Measurements from ENCODE around the gene TLR10.
"Not testable (repeated sequence)": the region's sequence is repeated elsewhere in the genome, so short reads cannot be mapped to it uniquely, and the experiment has no call there.

TLR10 gene

DNA sequence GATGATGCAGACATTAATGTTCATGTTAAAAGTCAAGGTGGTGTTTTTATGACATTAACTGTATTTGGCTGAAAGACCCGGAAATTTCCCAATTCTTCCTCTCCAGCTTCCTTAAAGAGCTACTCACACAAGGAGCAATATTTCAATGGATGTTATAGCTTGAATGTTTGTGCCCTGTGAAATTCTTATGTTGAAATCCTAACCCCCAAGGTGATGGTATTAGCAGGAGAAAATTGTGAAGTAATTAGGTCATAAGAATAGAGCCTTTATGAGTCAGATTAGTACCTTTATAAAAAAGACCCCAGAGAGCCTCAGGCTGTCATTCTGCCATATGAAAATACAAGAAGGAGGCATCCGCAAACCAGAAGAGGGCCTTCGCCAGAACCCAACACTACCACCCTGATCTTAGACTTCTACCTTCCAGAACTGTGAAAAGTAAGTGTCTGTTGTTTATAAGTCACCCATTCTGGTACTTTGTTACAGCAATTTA, 18.2 kb upstream of the TLR10 start:
- no peak for DNase-seq (ENCODE audit: low spot score)

DNA sequence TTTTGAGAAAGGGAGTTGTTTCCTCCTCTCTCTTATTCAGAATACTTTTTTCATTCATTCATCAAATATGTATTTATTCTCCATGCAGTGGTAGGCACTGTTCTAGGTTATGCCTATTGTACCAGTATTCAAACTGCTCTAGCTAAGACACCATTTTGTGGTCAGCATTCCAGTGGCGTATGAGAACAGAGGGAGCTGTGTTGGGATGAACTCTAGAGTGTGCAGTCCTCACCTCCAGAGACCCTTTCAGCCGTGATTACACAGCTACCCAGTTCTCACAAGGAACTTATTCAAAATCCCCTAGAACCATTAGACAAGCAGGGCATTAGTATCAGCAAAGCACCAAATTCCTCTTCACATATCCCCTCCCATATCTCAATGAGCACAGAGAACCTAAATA, 17.6 kb upstream of the TLR10 start:
- no peak for DNase-seq (ENCODE audit: low spot score)

DNA sequence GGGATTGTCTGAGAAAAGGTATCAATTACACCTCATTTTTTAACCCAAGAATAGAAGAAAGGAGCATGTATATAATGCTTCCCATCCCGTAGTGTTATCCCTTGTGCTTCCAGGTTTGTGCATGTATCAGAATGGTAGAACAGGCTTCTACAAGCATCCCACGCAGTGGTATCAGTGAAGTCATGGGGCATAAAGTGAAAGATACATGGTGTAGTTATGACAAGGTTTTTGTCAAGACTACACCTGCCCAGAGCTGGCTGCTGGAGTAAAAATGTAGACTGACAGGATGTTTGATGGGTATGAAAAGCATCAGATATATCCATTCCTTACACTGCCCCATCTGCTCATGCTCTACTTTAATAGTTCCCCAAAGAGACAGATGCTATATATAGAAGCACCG, 12.3 kb upstream of the TLR10 start:
- no peak for DNase-seq (ENCODE audit: low spot score)

DNA sequence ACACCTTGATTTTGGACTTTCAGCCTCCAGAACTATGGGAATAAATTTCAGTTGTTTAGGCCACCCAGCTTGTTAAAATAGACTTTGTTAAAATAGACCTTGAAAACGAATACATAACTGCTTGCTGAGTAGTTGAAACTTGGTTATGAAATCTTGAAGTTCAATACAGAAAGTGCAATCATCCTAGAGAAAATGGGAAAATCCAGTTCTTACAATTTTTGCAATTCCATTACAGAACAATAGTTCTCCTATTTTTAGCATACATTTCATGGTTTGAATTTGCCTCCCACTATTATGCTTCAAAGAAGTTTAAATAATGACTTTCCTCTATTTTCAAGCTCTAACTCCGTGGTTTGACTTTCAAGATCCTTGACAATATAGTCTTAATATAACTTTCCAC, 11.3 kb upstream of the TLR10 start:
- DNase-seq (ENCODE audit: low spot score), result no peak

DNA sequence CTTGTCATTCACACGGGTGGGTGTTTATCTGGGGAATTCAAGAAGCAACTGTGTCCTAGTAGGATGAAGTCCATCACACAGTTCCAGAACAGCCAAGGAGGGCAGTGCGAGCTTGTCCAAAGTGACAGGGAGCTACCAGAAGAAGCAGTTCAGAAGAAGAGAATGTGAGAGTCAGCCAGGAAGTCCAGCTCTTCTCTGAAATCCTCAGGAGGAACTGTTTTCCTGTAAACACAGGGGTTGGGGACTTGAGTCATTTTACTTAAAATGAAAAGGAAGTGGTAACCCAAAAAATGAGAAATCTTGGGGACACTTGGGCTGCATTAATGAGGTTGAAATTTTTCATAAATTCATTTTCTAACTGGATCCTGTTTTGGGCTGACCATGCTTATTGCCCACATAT, 8.2 kb upstream of the TLR10 start:
- no peak for DNase-seq (ENCODE audit: low spot score)

DNA sequence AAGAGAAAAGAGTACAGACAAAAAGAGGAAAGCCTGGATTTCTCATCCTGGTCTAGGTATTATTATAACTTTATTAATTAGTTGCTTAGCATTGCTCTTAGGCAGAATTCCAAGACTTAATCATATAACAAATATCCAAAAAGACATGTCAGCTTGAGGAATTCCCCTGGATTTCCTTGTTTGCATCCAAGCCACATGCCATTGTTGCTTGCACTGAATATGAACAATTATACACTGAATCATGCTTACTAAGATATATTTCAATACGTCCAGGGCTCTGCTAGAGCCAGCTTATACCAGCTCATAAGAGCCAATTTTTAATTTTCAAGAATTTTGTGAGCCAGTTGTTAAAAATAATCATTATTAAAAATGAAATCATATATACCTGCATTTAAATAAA, 5.5 kb upstream of the TLR10 start:
- no peak for DNase-seq (ENCODE audit: low spot score)

DNA sequence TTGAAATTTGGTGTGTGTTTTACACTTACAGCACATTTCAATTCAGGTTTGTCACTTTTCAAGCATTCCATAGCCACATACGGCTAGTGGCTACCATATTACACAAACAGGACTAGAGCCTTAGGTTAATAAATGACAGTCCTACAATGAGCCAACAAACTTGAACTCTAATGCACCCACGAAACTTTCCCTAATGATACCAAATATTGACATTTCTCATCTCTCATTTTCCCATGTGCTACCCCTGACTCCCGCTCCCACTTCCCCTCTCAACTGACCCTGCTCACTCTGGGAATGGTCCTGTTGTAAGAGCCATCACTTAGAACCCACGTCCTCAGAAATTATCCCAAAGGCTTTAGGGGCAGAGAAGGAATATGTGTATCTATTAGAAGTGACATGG, 4.9 kb upstream of the TLR10 start:
- no peak for DNase-seq (ENCODE audit: low spot score)

DNA sequence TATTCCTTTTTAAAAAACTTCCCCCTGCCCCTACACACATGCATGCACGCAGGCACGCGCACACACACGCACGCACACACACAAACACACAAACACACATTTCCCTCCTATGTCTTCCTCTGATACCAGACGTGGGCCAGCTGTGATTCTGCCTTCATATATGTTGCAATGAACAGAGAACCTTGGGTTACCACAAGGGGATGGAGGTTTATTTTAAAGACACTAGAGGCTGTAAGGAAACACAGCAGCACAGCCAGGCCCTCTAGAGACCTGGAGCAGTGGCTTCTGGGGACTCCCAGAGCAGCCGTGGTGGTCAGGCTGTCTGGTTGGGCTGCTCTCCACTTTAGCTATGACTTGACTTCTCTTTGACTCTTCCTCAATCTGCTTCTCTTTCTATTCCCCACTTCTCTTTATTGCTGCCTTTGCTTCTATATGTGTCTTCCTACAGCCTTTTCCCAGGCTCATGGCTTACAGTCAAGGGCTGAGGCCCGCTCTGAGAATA, 3.2 kb upstream of the TLR10 start:
- no peak for DNase-seq (ENCODE audit: low spot score)

DNA sequence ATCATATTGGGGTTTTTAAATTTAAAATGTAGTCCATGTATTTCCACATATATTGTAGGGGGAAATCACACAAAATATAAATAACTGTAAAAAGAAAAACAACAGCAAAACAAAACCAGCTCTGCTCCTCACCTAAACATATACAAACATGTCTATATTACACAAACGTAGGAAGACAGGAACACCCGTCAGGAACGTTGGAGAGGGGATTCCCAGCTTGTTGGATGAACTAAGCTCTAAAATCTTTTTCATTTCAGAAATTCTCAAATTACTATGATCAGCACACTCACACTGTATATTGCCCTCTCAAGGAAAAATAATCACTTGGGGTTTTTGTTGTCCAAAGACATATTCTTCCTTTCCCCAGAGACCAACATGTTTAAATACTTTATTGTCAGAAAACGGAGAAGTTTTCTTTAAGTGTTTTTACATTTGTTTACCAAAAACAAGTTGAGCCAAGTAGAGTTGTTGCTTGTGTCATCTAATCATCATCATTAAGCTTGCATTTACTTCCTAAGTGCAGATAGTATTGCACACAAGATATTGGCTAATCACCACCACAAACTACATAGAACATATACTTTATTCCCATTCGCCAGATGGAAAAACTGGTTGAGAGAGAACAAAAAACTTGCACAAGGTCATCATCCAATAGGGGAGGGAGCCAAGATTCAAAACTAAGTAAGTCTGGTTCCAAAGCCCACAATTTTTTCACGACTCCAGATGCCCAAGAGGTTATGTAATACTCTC, 2.4 kb upstream of the TLR10 start:
- no peak for DNase-seq (ENCODE audit: low spot score)

DNA sequence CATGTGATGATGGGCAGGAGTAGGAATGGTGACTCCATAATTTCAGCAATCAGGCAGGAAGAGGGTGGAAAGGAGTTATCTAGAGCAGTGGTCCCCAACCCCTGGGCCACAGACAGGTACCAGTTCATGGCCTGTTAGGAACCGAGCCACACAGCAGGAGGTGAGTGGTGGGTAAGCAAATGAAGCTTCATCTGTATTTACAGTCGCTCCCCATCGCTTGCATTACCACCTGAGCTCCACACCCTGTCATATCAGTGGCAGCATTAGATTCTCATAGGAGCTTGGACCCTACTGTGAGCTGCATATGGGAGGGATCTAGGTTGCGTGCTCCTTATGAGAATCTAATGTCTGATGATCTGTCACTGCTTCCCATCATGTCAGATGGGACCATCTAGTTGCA, 1.4 kb upstream of the TLR10 start:
- no peak for DNase-seq (ENCODE audit: low spot score)

DNA sequence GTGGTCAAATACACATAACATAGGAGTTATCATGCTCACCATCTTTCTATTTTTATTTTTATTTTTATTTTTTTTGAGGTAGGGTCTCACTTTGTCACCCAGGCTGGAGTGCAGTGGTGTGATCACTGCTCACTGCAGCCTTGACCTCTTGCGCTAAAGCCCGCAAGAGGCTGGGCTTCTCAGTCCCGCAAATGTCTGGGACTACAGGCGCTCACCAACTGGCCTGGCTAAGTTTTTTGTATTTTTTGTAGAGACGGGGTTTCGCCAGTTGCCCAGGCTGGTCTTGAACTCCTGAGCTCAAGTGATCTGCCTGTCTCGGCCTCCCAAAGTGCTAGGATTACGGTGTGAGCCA, 295 bp upstream of the TLR10 start:
- DNase-seq (ENCODE audit: low spot score), result no peak

DNA sequence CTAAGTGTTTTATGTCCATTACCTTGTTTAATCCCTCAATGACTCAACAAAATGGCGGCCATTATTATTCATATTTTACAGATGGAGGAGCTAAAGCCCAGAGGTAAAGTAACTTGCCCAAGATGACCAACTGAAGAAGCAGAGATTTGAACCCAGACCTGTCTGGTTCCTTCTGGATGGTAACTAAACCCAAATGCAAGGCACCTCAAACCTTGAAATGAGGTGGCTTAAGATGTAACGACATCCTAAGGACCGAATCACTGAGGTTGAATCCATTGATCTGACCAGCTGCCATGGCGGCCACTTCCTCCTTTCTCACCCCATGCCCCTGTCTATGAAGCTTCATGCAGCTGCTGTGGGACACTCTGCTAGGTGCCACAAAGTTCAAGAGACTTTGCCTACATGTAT, 932 bp downstream of the TLR10 start:
- DNase-seq (ENCODE audit: low spot score), result no peak

DNA sequence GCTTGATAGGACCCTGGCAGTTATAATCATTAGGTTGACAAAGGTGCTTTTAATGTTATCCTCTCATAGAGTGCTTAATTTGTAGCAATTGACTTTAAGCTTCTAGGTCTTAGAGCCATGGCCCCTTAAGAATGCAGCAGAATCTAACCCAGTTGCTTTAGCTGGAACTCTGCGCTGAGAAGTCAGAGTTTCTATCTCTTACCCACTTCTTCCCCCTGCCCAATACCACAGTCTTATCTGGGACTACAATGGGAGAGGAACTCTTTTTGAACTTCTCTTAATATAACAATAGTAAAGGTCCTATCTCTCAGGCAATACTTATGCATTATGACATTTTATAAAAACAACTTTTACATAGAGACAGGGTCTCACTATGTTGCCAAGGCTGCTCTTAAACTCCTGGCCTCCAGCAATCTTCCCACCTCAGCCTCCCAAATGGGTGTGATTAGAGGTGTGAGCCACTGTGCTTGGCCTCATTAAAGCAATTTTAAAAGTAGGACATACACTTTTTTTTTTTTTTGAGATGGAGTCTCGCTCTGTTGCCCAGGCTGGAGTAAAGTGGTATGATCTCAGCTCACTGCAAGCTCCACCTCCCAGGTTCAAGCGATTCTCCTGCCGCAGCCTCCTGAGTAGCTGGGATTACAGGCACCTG, 1.8 kb downstream of the TLR10 start:
- no peak for DNase-seq (ENCODE audit: low spot score)

DNA sequence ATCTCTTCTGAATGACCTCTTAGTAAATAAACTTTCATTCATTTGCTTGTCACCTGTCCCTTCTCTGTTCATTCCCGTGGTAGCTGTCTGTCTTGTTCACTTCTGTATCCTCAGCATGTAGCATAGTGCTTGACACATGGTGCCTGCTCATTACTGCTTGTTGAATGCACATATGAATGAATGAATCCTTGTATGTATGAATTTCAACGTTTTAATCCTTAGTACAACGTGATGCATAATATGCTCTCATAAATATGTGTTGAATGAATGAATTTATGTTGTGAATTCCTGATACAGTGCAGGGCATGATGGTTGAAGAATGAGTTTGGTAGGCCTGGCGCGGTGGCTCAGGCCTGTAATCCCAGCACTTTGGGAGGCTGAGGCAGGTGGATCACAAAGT, 3.0 kb downstream of the TLR10 start:
- DNase-seq (ENCODE audit: low spot score), result no peak

DNA sequence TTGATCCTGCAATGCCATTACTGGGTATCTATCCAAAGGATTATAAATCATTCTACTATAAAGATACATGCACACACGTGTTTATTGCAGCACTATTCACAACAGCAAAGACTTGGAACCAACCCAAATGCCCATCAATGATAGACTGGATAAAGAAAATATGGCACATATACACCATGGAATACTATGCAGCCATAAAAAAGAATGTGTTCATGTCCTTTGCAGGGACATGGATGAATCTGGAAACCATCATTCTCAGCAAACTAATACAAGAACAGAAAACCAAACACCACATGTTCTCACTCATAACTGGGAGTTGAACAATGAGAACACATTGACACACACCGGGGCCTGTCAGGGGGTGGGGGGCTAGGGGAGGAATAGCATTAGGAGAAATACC, 4.9 kb downstream of the TLR10 start:
- not testable (repeated sequence) for DNase-seq (ENCODE audit: low spot score)

DNA sequence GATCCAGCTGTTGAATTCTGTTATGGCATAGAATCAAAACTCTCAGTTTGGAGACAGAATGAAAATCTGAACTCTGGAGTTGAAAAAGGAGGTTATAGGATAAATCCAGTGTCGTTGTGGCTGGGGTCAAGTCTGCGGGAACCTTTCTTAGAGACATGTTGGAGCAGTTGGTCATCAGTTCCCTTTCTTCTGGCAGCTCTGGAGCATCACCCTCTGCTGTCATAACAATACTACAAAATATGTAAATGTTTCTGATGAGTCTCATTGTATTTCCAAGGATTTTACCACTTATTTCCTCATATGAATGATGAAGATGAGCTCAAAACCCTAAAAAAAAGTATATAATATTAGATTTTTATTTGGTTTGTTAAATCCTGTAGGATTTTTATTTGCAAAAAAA, 7.5 kb downstream of the TLR10 start:
- no peak for DNase-seq (ENCODE audit: low spot score)

DNA sequence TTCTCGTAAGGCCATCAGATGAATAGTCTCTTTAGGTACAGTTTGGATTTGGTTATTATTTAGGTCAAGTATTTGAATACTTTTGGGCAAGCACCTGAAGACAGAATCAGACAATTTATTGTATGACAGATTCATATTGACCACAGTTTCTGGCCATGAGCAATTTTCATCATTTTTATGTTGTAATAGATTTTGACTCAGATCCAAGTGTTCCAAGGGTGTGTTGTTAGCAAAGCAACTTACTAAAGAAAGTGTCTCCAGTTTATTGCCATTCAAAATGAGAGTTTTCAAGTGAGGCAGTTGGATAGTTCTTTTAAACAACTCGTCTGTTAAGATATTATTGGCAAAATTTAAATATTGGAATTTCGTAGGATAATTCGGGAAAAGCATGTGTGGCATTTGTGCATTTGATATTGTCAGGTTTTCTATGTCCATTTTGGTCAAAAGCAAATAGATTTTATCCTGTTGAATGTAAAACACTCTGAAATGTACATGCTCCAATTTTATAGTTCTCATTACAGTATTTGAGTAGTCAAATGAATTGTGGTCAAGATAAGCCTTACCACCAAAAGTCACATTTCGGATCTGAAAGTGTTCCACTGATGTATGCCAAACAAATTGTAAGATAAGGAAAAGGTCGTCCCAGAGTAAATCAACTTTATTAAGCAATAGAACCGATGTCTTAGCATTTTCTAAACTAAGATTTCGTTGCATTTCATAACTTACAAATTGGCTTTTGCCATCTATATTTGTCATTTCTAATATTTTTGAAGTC, 8.4 kb downstream of the TLR10 start:
- DNase-seq (ENCODE audit: low spot score), result no peak

DNA sequence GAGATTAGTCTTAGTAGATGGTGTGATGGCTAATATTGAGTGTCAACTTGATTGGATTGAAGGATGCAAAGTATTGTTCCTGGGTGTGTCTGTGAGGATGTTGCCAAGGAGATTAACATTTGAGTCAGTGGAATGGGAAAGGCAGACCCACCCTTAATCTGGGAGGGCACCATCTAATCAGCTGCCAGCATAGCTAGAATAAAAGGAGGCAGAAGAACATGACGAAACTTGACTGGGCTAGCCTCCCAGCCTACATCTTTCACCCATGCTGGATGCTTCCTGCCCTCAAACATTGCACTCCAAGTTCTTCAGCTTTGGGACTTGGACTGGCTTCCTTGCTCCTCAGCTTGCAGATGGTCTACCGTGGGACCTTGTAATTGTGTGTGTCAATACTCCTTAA, 12.5 kb downstream of the TLR10 start:
- DNase-seq (ENCODE audit: low spot score), result not testable (repeated sequence)

DNA sequence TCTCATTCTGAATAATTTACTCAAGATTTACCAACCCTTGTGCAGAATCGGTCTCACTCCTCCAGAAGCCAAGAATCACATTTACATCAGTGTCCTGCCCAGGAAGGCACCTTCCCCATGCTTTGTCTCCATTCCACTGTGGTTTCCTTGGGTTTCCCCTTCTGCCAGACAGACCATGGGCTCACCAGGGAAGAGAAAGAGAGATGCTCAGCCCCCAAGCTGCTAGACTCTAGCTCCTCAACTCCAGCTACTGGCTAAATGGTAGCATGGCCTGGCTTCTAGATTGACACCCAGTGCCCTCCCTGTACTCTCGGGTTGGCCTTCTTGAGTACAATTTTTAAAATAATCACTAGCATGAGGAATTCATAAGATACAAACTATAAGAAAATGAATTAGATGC, 12.9 kb downstream of the TLR10 start:
- no peak for DNase-seq (ENCODE audit: low spot score)

DNA sequence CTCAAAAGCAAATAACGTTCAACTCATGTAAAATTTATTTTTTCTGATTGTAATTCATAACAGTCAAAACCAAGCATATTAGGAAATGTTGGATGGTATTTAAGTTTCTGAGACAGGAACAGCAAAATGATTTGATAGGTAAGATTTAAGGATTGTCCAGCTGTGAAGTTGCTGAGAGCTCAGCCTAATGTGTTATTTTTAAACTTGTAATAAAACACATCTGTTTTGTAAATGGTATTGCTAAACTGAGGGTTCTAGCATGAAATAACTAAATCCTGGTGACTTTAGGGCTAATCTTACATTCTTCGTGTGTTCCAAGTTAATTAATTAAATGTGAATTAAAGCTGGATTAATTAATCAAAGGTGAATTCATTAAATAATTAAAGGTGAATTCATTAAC, 13.3 kb downstream of the TLR10 start:
- DNase-seq (ENCODE audit: low spot score), result no peak

DNA sequence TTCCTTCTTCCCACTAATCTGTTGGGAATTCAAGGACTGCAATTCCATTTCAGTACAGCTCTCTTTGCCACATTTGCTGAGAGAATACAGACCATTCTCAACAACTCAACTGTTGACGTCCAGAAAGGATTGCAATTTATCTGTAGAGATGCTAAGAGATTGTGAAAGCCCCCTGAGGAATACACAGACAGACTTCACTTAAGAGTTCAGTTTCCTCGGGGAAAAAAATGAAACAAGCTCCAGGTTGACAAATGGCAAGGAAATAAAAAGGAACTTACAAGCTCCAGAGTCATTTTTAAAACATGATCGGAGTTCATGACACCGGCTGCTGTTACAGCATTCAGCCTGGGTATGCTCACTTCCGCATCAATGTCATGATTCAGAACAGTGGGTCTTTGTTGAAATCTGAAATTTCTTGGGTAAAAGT, 13.8 kb downstream of the TLR10 start:
- no peak for DNase-seq (ENCODE audit: low spot score)

DNA sequence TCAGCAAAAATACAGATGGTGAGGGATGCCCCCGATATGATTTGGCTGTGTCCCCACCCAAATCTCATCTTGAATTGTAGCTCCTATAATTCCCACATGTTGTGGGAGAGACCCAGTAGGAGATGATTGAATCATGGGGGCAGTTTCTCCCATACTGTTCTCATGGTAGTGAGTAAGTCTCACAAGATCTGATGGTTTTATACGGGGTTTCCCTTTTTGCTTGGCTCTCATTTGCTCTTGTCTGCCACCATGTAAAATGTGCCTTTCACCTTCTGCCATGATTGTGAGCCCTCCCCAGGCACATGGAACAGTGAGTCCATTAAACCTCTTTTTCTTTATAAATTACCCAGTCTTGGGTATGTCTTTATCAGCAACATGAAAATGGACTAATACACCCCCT, 15.8 kb downstream of the TLR10 start:
- DNase-seq (ENCODE audit: low spot score), result not testable (repeated sequence)

DNA sequence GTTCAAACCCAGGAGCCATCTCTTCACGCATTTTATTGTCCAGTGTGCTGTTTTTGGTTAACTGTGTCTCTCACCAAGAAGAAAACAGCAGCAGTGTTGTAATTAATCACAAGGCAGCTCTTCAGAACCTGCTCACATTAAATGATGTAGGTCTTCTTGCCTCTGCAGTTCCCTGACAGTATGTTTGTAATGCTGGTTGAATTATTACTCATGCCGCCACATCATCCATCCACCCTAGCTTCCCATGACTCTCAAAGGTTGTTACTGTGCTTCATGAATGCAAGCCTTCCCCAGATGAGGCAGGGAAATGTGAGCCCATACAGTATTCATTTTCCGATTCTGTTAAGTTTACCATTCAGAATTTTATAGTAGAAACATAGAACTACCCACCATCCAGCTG, 17.4 kb downstream of the TLR10 start:
- DNase-seq (ENCODE audit: low spot score), result peak; percentile 18
